HG03139 (cell line): ENCODE results near the gene HOXA9.

ENCODE experiments used
- ATAC-seq: cut with Tn5 transposase; IDR thresholded peaks from one replicate; pipeline ENCODE4 v1.9.1; 2021; ENCODE audit not compliant: unreplicated experiment

Gene HOXA9

GRCh38 chr7:27201580-27202017 is 36.3 kb upstream of the HOXA9 start:
- ATAC-seq = no peak

DNA sequence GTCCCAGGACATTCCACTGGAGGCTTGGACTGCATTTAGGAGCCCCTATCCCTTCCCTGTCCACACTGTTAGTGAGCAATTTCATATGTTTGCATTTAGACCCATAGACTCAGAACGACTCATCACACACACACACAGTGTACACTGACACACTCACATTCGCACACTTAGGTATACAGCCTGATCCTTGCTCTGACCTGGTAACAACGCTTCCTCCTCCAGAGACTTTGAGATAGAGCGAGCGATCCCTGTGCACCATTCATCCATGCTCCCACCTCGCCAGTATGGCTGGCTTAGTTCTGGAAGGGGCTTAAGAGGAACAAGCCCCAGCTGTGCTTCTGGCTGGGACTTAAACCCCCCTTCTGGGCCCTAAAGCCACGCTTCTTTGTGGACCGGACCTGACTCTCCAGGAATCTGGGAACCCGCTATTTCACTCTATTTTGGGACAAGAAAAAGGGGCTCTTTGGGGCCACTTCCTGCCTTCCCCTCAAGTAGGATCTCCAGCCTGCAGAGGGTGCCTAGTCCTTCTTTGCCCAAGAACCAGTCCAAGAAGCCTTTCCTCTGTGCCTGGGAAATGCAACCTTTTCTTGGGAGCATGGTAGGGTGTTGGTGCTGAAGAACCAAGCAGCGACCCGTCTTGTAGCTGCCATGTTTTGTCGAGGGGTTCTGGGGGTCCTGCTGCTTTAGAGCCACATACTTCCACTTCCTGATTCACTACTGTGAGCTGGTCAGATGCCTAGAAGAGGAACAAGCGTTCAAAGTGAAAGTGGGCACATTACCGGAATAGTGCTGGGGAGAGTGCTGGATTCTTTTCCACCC is 35.6 kb upstream of the HOXA9 start:
- ATAC-seq = no peak

- no peak for ATAC-seq
These were observed 34.8 kb upstream of the HOXA9 start, which contains the start of gene HOXA13 for GRCh38 chr7:27199849-27200760. TSS of gene HOXA13 (minus strand) at chr7:27200091. CDS start at chr7:27200077, 14 bp downstream.

- ATAC-seq = no peak
These were observed 33.8 kb upstream of the HOXA9 start for GRCh38 chr7:27198871-27199801.

GRCh38 chr7:27198138-27198841 is 33.0 kb upstream of the HOXA9 start:
- no peak for ATAC-seq

GRCh38 chr7:27197137-27198042 is 32.1 kb upstream of the HOXA9 start:
- ATAC-seq = no peak

DNA sequence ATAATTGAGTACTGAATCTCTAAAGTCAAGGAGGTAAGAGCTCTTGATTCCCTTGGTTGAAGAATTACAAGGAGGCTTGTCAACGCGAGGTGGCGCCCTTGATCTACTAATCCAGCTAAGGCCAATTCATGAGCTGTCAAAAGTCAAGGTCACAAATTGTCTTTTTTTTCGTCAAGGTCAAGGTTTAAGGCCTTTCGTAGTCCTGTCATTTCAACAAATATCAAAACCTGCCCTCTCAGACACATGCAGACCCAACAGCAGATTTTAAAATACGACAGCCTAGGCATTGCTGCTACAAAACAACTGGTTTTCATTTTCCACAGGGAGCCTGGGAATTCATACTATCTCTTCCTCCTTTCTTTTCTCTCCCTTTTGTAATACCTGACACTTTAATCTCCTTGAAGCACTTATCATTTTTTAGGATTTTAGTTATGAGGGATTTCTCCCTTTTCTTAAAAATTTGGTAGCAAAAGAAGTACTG is 31.0 kb upstream of the HOXA9 start:
- no peak for ATAC-seq

- no peak for ATAC-seq
These were observed 29.5 kb upstream of the HOXA9 start for GRCh38 chr7:27194686-27195379.

DNA sequence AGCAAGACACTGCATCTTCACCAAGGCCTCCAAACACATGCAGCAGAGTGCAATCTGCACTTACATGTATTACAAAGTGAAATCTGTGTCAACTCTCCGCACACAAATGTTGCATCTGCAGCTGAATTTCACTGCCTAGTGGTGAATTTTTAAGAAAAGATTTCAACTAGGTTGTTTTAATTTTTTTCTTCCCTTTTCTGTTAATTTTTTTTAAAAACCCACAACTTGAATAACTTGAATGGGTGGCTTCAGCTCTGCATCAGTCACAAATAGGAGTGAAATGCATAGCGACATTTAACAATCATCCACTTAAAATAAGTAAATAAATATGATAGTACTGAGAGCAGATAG is 28.6 kb upstream of the HOXA9 start:
- no peak for ATAC-seq

- ATAC-seq = no peak
These were observed 28.1 kb upstream of the HOXA9 start for GRCh38 chr7:27193335-27194001.

DNA sequence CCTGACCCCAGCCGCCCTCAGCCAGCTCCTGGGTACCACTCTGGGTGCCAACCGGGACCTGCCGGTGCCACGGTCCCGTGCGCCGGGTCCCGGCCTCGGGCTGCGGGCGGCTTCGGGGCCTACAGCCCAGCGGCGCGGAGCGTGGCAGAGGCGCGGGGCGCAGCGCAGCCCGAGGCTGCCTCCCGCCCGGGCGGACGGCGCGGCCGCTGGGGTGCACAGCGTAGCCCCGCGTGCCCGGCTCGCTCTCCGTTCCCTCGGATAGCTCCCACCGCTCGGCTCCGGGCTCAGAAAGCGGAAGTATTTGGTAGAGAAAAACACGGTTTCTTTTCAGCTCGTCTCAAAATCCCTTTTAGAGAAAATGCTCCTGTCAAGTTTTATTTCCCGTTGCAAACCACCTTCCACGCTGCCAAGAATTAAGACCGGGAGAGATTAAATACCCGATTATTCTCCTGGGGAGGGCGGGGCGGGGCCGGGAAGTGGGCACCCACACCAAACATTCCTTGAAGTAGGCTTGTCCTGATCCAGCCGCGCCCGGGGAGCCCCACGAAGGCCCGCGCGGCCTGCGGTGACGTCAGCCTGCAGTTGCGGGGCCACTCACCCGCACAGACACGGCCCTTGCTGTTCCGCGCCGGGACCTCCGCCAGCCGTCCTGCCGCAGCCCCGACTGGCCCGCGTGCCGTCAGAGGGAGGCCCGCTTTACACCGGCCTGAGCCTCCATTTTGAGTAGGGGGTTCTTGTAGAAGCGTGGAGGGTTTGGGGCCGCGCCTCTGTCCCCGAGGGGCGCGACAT is 27.4 kb upstream of the HOXA9 start:
- ATAC-seq = no peak

DNA sequence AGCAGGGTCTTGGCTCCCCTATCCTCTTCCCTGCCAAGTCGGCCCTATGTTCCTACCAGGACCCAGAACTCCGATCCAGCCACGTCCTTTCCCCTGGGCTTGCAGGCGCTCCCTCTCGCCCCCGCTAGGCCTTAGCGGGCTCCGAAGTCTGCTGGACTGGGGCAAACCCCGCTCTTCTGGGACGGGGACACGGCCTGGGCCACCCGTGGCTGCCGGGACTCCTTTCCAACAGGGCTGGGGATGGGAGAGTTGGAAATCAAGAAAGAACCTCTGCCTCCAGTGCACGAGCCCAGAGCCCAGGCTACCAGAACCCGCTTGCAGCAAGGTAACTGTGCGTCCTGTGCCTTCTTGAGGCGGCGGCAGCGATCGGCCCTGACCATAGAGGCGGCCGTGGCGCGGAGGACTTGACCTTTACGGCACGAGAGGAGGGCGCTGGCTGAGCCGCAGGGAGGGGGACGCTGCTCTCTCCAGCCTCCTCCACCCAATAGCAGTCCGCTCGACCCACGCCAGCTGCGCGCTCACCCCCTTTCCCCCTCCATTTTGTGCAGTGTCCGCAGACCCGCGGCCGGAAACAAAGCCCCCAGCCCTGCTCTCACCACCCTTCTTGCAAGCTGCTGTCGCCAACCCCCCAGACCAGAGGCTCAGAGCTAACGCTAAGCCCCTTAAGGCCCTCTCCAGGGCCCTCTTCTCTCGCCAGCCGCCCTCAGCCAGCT is 26.7 kb upstream of the HOXA9 start:
- ATAC-seq = no peak

DNA sequence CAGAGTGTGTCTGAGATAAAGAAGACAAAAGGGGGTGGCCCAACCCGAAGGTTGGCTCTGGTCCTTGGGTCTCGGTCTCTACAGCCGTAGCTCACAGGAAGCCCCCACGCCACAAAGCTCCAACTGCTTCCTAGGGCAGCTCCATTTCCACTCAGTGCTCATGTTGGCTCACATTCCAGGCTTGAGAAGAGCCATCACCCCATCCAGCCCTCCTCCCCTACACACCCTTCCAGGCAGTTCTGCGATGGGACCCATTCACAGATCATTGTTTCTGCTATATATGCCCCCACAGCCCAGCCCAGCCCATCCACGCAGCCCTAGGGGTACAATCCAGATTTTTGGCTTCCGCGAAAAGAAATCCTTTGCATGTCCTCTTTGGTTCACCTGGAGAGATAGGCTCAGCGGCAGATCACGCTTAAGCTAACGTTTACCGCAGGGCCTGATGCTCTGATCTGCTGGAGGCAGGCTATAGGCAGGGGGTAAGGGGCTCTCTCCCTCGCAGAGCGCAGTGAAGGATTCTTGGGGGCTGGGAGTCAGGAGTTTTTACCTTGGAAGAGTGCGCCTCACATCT is 25.9 kb upstream of the HOXA9 start:
- no peak for ATAC-seq

DNA sequence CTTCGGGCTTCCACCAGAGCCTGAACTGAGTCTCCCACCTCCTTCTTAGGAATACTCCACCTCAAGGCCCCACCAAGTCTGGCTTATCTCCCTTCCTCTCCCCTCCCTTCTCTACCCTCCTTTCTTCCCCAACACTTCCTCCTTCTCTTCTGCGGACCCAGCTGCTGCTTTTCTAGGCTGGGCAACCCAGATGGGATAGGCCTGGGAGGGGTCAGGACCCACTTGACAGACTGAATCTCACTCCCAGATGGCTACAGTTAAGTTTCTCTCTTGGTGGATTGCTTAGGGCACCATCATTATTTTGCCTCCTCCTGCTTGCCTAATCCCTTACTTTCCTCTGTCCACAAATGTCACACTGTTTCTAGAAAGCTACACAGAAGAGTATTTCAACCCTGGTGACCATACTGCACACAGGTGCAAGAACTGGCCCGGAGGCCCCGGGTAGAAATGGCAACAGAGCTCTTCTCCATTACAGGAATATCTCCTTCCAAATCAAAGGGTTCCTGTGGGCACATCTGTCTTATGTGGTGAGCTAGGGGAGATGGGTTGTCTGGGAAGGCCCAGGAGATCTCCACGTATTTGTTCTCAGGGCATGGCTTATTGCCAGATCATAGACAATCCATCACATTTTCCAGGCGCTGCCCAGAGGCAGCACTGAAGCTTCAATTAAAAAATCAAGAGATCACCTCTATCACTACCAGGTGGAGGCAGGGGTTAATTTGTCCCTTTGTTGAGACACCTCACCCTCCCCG is 24.8 kb upstream of the HOXA9 start:
- no peak for ATAC-seq

GRCh38 chr7:27189295-27189996 is 24.1 kb upstream of the HOXA9 start:
- no peak for ATAC-seq
